Measurements from ENCODE around the gene EDARADD.

The EDARADD gene

GRCh38 chr1:236395230-236395946, 1.3 kb downstream of the EDARADD start:
- DNase-seq: peak; percentile 10 to 75

- DNase-seq: peak; percentile 35 to 37
Measured at GRCh38 chr1:236395947-236396664, 2.0 kb downstream of the EDARADD start.

GRCh38 chr1:236396665-236397043, 2.6 kb downstream of the EDARADD start:
- no peak for DNase-seq

GRCh38 chr1:236397173-236397759, 3.2 kb downstream of the EDARADD start:
- DNase-seq: no peak

GRCh38 chr1:236398538-236398937, 4.5 kb downstream of the EDARADD start:
- DNase-seq: no peak

GRCh38 chr1:236400061-236400603, 6.0 kb downstream of the EDARADD start:
- DNase-seq: no peak

GRCh38 chr1:236401698-236402097, 7.6 kb downstream of the EDARADD start:
- no peak for DNase-seq

GRCh38 chr1:236403905-236404696, 10.0 kb downstream of the EDARADD start:
- no peak for DNase-seq

GRCh38 chr1:236407059-236407458, 13.0 kb downstream of the EDARADD start:
- DNase-seq: no peak

- DNase-seq: no peak
Measured at GRCh38 chr1:236413688-236414087, 19.6 kb downstream of the EDARADD start.

- DNase-seq: no peak
Measured at GRCh38 chr1:236416165-236416564, 22.1 kb downstream of the EDARADD start.

- no peak for DNase-seq
Measured at GRCh38 chr1:236417336-236417735, 23.2 kb downstream of the EDARADD start.

- DNase-seq: no peak
Measured at GRCh38 chr1:236419502-236419901, 25.4 kb downstream of the EDARADD start.

- no peak for DNase-seq
Measured at GRCh38 chr1:236421022-236421421, 26.9 kb downstream of the EDARADD start.

- no peak for DNase-seq
Measured at GRCh38 chr1:236421850-236422516, 27.9 kb downstream of the EDARADD start.

GRCh38 chr1:236422517-236422876, 28.4 kb downstream of the EDARADD start:
- no peak for DNase-seq

GRCh38 chr1:236425031-236425663, 31.1 kb downstream of the EDARADD start:
- no peak for DNase-seq

GRCh38 chr1:236426215-236426614, 32.1 kb downstream of the EDARADD start:
- no peak for DNase-seq

- DNase-seq: no peak
Measured at GRCh38 chr1:236429715-236430274, 35.7 kb downstream of the EDARADD start.

- no peak for DNase-seq
Measured at GRCh38 chr1:236433819-236434315, 39.8 kb downstream of the EDARADD start.

- no peak for DNase-seq
Measured at GRCh38 chr1:236438614-236439013, 44.5 kb downstream of the EDARADD start.

Data from NCI-H526 (cell line).